SIG-M5 treated with dmso at 0.1 percent for 504 hours (cell line): ENCODE data around the gene MYH9.
A peak's percentile ranks its signal among the peaks of the same experiment; 100 is the strongest.

Experiments
- DNase-seq: peaks from one replicate; lab custom pipeline; 2025; ENCODE audit not compliant: unreplicated experiment; lab: John Stamatoyannopoulos, UW

MYH9 gene

GRCh38 chr22:36351921-36352802 lies 35.6 kb downstream of the MYH9 start:
- DNase-seq = no peak

DNA sequence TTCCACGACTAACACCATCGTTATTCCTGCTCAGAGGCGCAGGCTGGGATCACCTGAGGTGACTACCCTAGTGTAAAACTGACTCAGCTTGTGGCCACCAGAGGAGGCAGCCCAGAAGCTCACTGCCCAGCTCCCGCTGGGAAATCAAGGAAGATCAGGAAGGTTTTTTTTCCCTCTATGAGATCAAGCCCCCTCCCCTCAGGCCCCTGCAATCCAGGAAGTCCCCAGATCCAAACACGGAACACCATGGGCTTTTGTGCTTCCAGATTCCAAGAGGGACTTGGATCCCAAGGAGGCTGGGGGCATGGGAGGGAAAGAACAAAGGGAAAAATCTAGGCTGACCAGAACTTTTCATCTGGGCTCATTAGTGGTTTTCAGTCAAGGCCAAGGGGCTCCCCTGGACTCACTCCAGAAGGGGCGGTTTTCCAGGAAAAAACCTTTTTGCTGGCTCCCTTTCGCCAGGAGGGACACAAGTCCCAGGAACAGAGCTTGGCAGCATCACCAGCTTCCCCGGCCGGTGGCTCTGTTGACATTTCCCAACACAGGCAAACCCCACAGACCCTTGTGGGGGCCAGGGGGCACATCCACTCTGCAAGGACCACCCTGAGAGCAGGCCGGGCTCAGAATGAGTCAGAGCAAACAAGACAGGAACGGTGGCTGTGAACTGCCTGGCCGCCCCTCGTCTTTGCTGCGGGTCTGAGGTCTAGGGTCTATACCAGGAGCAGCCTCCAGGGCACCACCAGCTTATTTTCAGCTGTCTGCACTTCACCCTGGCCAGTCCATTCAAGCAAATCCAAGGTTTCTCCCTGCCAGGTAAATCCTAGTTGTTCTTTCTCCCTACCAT lies 36.8 kb downstream of the MYH9 start:
- no peak for DNase-seq

GRCh38 chr22:36349726-36350125 lies 38.0 kb downstream of the MYH9 start:
- no peak for DNase-seq

DNA sequence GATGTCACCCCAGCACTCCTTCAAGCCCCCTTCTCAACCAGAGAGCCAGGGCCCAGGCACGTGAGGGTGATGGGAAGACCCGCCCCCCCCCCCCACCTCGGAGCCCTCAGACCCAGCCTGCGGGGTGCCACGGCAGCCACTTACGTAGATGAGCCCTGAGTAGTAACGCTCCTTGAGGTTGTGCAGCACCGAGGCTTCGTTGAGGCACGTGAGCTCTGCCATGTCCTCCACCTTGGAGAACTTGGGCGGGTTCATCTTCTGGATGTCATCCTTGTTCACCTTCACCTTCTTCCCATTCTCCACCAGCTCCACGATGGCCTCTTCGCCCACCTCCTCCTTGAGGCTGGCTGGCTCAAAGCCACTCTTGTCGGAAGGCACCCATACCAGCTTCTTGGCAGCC lies 39.0 kb downstream of the MYH9 start:
- DNase-seq = no peak

DNA sequence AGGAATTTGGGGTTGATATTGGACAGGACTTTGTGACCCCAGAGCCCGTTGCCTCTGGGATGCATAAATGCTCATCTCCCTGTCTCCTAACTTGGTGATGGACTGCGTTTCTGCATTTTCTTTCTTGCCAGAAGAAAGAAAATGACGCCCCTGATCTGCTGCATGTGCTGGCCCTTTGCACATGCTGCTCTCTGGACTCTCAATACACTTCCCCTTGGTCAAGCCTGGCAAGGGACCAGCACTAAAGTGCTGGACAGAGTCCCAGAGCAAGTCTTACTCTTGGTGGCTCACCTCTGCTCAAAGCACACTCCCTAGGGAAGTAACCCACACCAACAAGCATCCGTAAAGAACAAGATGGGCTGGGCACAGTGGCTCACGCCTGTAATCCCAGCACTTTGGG lies 40.7 kb downstream of the MYH9 start:
- DNase-seq = no peak

GRCh38 chr22:36344106-36344827 lies 43.5 kb downstream of the MYH9 start:
- no peak for DNase-seq

- DNase-seq = no peak
Observed at GRCh38 chr22:36343720-36344105, 44.1 kb downstream of the MYH9 start.

DNA sequence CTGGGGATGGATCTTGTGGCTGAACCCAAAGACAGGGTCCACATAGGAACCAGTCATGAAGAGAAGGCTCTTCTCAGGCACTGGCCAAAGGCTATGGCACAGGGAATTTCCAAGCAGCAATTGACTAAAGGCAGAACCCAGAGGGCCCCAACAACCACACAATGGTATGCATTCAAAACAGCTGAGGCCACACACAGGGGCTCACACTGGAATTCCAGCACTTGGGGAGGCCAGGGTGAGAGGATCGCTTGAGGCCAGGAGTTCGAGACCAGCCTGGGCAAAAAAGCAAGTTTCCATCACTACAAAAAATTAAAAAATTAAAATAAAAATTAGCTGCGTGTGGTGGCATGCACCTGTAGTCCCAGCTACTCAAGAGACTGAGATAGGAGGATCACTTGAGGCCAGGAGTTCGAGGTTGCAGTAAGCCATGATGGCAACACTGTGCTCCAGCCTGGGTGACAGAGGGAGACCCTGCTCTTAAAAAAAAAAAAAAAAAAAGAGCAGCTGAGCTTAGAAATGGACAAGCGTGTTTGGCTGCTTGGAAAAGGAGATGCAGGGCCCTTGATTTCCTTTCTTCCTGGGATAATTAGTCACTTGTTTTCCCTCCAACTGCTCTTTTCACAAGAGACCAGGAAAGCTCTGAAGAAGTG lies 44.6 kb downstream of the MYH9 start:
- DNase-seq = no peak

- DNase-seq = no peak
Observed at GRCh38 chr22:36341640-36342041, 46.1 kb downstream of the MYH9 start.

DNA sequence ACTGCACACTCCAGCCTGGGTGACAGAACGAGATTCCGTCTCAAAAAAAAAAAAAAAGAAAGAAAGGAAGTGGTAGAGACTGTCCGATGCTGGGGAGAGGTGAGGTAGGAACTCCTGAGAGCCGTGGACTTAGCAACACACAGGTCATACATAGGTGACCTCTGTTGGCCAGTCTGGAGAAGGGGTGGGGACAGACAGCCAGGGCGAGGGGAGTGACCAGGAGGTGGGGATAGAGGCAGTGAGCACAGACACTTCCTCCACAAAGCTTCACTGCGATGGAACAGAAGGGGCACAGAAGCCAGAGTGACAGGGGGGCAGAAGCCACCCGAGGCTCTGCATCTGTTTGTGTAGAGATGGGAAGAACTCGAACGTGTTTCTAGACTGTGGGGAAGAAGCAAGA lies 47.1 kb downstream of the MYH9 start:
- no peak for DNase-seq

DNA sequence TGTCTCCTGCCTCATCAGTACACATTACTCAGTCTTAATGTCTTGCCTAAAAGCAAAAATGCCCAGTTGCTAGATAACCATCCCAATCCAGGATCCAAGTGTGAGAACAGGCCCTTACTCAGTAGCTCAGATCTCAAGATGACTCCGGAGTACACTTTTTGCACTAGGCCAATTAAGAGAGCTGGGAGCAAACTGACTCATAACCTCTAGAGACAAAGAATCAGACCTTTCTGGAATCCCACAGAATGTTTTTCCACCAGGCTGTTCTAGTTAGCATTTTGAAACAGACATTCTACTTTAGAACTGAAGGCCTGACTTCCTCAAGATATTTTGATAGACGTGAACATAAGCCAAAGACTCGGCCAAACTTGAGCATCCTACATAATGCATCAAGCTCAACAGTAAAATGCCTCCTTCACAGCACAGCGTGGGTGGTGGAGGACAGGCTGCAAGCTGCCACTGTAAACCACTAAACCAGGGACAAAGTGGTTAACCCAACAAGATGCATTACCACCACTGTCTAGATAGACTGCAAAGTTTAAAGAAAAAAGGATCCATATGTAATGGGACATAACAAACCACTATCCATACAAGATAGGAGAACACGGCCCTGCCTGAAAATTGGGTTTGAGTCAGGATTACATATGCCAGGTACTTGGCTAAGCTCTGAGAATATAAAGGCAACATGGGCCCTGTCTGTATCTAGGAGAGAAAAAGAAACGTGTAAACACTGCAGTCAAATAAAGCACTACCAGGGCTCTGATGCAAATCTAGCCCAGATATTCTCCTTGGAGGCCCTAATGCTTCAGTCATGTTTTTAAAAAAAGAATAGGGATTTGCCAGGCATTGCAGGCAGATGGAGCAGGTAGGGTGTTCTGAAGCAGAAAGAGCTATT lies 48.3 kb downstream of the MYH9 start:
- DNase-seq = no peak

DNA sequence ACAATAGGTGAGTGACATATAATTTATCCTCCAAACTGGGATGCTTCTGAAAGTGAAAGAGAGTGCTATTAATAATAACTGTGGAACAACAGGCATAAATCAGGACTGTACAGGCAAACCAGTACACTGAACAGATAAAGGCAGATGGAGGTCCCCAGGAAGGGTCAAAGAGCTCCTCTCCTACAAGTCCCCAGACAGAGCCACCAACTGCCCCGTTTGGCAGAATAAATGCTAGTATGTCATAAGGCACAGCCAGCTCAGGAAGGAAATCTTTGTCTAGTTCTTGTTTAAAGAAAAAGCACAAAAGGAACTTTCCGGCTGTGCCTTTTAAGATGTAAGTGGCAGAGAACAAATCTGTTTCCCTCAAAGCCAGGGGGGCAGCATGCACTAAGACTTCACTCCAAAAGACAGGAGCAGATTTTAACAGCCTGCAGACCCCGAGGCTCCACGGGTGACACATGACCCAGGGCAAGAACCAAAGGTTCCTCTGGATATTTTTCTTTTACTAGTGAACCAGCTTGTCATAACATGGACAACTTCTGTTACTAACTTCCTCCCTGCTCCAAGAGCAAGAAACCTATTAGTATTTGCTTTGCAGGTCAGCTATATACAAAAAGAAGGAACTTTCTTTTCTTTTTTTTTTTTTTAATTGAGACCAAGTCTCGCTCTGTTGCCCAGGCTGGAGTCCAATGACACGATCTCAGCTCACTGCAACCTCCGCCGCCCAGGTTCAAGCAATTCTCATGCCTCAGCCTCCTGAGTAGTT lies 50.2 kb downstream of the MYH9 start:
- no peak for DNase-seq

- DNase-seq = no peak
Observed at GRCh38 chr22:36336246-36337182, 51.3 kb downstream of the MYH9 start.

GRCh38 chr22:36335621-36336020 lies 52.1 kb downstream of the MYH9 start:
- no peak for DNase-seq

DNA sequence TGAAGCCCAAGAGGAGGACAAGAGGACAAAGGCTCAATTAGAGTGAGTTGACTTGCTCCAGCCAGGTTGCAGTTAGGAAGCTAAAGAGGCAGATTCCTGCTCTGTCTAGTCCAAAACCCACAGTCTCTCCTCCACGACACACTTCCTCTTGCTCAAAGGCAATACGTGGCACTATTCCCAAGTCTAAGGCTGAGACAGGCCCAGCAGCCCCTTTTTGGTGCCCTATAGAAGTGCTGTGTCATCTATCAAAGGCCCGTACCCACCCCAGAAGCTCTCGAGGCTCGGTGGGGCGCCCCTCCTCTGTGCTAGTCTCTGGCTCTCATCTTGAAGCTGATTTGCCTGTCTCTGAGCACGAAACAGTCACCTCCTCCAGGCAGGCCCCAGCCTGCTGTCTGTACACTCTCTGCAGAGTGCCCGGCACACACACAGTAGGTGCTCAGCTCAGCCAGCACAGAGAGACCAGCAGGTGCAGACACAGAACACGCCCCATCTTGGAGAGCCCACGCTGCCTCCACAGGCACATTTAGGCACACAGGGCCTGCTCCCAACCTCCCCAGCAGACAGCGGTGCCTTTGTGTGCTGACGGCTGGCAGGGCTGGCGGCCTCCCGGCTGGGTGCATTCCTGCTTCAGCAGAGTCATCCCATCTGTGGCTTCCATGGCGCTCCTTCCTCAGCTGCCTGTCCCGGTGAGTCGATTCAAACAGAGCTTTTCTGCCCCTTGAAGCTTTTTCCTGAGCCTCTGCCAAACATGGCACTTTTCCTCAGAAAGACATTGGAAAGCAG lies 52.8 kb downstream of the MYH9 start:
- DNase-seq = peak; percentile 60

DNA sequence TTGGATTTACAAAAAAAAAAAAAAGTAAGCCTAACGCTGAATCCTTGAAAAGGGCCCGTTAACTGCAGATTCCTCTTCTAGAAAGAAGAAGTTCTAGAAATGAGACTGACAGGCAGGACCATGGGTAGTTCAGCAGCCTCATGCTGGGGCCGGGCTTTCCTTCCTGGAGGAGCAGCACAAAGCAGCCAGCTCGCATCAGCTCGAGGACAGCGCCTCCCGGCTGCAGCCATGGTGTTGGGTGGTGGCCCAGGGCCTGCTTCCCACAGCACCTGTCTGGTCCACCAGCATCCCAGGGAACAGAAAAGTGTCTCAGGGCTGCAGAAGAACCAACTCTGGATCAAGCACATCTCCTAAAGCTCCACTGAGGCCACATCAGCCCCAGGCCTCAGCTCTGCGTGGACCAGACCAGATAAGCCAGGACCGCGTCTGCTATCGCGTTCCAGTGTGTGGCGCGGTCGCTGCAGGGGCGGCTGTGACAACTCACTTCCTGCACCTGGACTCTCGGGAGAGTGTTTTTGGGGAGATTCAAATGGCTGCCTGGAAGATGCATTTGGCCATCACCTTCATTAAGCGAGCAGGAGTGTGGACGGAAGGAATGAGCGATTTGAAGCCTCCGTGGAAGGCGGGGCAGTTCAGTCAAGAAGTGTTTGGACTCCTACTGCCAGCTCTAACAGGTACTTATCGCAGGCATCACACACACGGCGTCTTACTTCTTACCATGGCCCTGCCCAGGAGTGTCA lies 53.5 kb downstream of the MYH9 start:
- peak; percentile 71 for DNase-seq

- no peak for DNase-seq
Observed at GRCh38 chr22:36333644-36334043, 54.1 kb downstream of the MYH9 start.
